ENCODE results near the gene OR4F15.

Gene OR4F15

GRCh38 chr15:101804941-101805340 lies 7.1 kb upstream of the OR4F15 start:
- no peak for DNase-seq

- no peak for DNase-seq
Observed at GRCh38 chr15:101805605-101806345, 6.2 kb upstream of the OR4F15 start.

- DNase-seq = no peak
Observed at GRCh38 chr15:101807345-101807945, 4.6 kb upstream of the OR4F15 start.

- no peak for DNase-seq
Observed at GRCh38 chr15:101808201-101808600, 3.8 kb upstream of the OR4F15 start.

- DNase-seq = no peak
Observed at GRCh38 chr15:101810456-101810855, 1.5 kb upstream of the OR4F15 start.

GRCh38 chr15:101810876-101811275 lies 1.1 kb upstream of the OR4F15 start:
- DNase-seq = no peak

- DNase-seq = no peak
Observed at GRCh38 chr15:101813803-101814534, 2.0 kb downstream of the OR4F15 start.

GRCh38 chr15:101820781-101821180 lies 8.8 kb downstream of the OR4F15 start:
- no peak for DNase-seq

GRCh38 chr15:101827257-101827656 lies 15.3 kb downstream of the OR4F15 start:
- no peak for DNase-seq

- DNase-seq = no peak
Observed at GRCh38 chr15:101828774-101829173, 16.8 kb downstream of the OR4F15 start.

GRCh38 chr15:101841656-101842055 lies 29.7 kb downstream of the OR4F15 start:
- no peak for DNase-seq

- DNase-seq = no peak
Observed at GRCh38 chr15:101844916-101845315, 32.9 kb downstream of the OR4F15 start.

GRCh38 chr15:101852356-101852755 lies 40.4 kb downstream of the OR4F15 start:
- no peak for DNase-seq

All from NCI-H187 treated with DMSO at 0.1 percent for 48 hours (cell line).